Fibroblast of lung (primary cell): Measurements from ENCODE around the gene ARHGEF38. TPM values are rescaled to one million over a fixed set of nuclear protein-coding genes. Genes with fewer than 3 reads are reported as not detected.
A peak's percentile ranks its signal among the peaks of the same experiment; 100 is the strongest.

Experiments
- DNase-seq, 2 donors: peaks; one replicate each; pipeline versions ENCODE4 v3.0.0 to v3.0.0-alpha.2; 2010; ENCODE audit warnings: low read depth in 2 of 2
- H2AFZ ChIP-seq: 2 replicates; pipeline ENCODE4 v1.5.1; 2012; ENCODE audit warnings: low read length, control low read depth, inconsistent platforms
- H3K27ac ChIP-seq: 2 replicates; pipeline ENCODE4 v1.5.1; 2011; ENCODE audit warnings: low read length, control low read depth; ENCODE audit not compliant: insufficient read depth
- H3K27me3 ChIP-seq: 2 replicates; pipeline ENCODE4 v1.5.1; 2011; ENCODE audit warnings: mild to moderate bottlenecking, low read length; ENCODE audit not compliant: control insufficient read depth, insufficient read depth
- H3K36me3 ChIP-seq: 2 replicates; pipeline ENCODE4 v1.5.1; 2011; ENCODE audit warnings: low read length; ENCODE audit not compliant: control insufficient read depth, insufficient read depth
- H3K4me1 ChIP-seq: 2 replicates; pipeline ENCODE4 v1.5.1; 2011; ENCODE audit warnings: low read length; ENCODE audit not compliant: control insufficient read depth, insufficient read depth; ENCODE audit errors: extremely low read depth
- H3K4me2 ChIP-seq: 2 replicates; pipeline ENCODE4 v1.5.1; 2011; ENCODE audit warnings: low read length, control low read depth; ENCODE audit not compliant: insufficient read depth; ENCODE audit errors: extremely low read depth
- H3K4me3 ChIP-seq, 4 experiments: fragments of 200-600 bp in 1 of 4; sonication (generic) in 1 of 4; replicated peaks in 1 of 4; 2 replicates each; pipeline ENCODE4 v1.5.1; 2011 to 2016; ENCODE audit warnings: low read length in 4 of 4, low read depth in 3 of 4, mild to moderate bottlenecking in 3 of 4, control low read depth in 2 of 4, inconsistent platforms in 1 of 4, mixed read lengths in 1 of 4; ENCODE audit not compliant: insufficient read depth in 1 of 4; ENCODE audit errors: control extremely low read depth in 1 of 4
- H3K79me2 ChIP-seq: 2 replicates; pipeline ENCODE4 v1.5.1; 2012; ENCODE audit warnings: mild to moderate bottlenecking, low read length, inconsistent platforms; ENCODE audit not compliant: control insufficient read depth, insufficient read depth
- H3K9ac ChIP-seq: 2 replicates; pipeline ENCODE4 v1.5.1; 2011; ENCODE audit warnings: mild to moderate bottlenecking, low read length, control low read depth; ENCODE audit not compliant: insufficient read depth
- H3K9me3 ChIP-seq: 2 replicates; pipeline ENCODE4 v1.5.1; 2012; ENCODE audit warnings: low read depth, low read length; ENCODE audit not compliant: control insufficient read depth, insufficient read depth
- H4K20me1 ChIP-seq: 2 replicates; pipeline ENCODE4 v1.5.1; 2011; ENCODE audit warnings: low read length; ENCODE audit not compliant: control insufficient read depth, insufficient read depth; ENCODE audit errors: extremely low read depth
- CTCF ChIP-seq, 2 donors: IDR thresholded peaks in 1 of 2; conservative IDR thresholded peaks in 1 of 2; 1 replicate in 1 of 2; 2 replicates in 1 of 2; pipeline ENCODE4 v1.5.1; 2011 to 2012; ENCODE audit warnings: low read length in 2 of 2, control low read depth in 1 of 2, inconsistent platforms in 1 of 2, low read depth in 1 of 2, mild to moderate bottlenecking in 1 of 2
- EZH2 ChIP-seq: IDR thresholded peaks from 2 replicates; pipeline ENCODE4 v1.5.1; 2012; ENCODE audit warnings: low read length, control low read depth, mild to moderate bottlenecking; ENCODE audit errors: missing control alignments
- polyA plus RNA-seq, 2 donors: library from polyadenylated mRNA; depleted of rRNA in 1 of 2; stranded (reverse) in 1 of 2; unstranded in 1 of 2; fragments of >200 nt; gene quantifications; 2 replicates each; pipeline ENCODE4 v1.2.1, GENCODE V29; 2011 to 2012; ENCODE audit warnings: missing spikeins in 1 of 2
- total RNA-seq: library from RNA; depleted of rRNA; stranded (reverse); fragments of >200 nt; gene quantifications from 2 replicates; pipeline ENCODE4 v1.2.1, GENCODE V29; 2014

ARHGEF38 gene
- total and polyA plus RNA-seq, 2 donors (not counting 1 experiment from before 2014, with no cell fraction given), result not detected

GRCh38 chr4:105677709-105678108 is 125.3 kb downstream of the ARHGEF38 start:
- no peak for DNase-seq
- Histone ChIP-seq H4K20me1 (no peaks in the 10 kb centered on the region), H3K4me1 (no peaks in the 10 kb centered on the region), H3K27me3 (no peaks in the 10 kb centered on the region), H3K79me2 (no peaks in the 10 kb centered on the region), H3K9ac (no peak overlapping the region), H3K36me3 (no peaks in the 10 kb centered on the region), H3K4me3 (no peak overlapping the region), H3K9me3 (no peaks in the 10 kb centered on the region), H3K4me2 (no peak overlapping the region), H2AFZ (no peak overlapping the region), H3K27ac (no peak overlapping the region)
- no peak for TF ChIP-seq CTCF (conservative IDR thresholded peaks at IDR 0.05 in 1 of 2, IDR thresholded peaks at IDR 0.05 in 1 of 2; ENCODE audit: low read depth in 1 of 2, low read length in 2 of 2)
- no peak for TF ChIP-seq EZH2

- H3K27me3 ChIP-seq, result no peaks in the 10 kb centered on the region
- H3K9ac ChIP-seq, result no peak overlapping the region
- no peak overlapping the region for H2AFZ ChIP-seq
- H3K4me2 ChIP-seq, result no peak overlapping the region
- H3K4me1 ChIP-seq, result no peaks in the 10 kb centered on the region
- no peaks in the 10 kb centered on the region for H4K20me1 ChIP-seq
- H3K36me3 ChIP-seq, result peaks cover 3% of the 10 kb centered on the region
- no peak overlapping the region for H3K27ac ChIP-seq
- no peak for TF ChIP-seq CTCF (conservative IDR thresholded peaks at IDR 0.05 in 1 of 2, IDR thresholded peaks at IDR 0.05 in 1 of 2; ENCODE audit: low read depth in 1 of 2, low read length in 2 of 2)
- TF ChIP-seq EZH2, result no peak
- no peak overlapping the region for H3K4me3 ChIP-seq
- no peaks in the 10 kb centered on the region for H3K9me3 ChIP-seq
- H3K79me2 ChIP-seq, result no peaks in the 10 kb centered on the region
- peak in 1 of 2 donors; percentile 29 for DNase-seq
These were observed 126.8 kb downstream of the ARHGEF38 start for GRCh38 chr4:105679186-105679585.

- no peak for TF ChIP-seq CTCF (conservative IDR thresholded peaks at IDR 0.05 in 1 of 2, IDR thresholded peaks at IDR 0.05 in 1 of 2; ENCODE audit: low read depth in 1 of 2, low read length in 2 of 2)
- no peak for TF ChIP-seq EZH2
- H3K36me3 ChIP-seq, result peaks cover 3% of the 10 kb centered on the region
- DNase-seq, result no peak
These were observed 130.6 kb downstream of the ARHGEF38 start for GRCh38 chr4:105683038-105683437.

More at GRCh38 chr4:105683038-105683437, 130.6 kb downstream of the ARHGEF38 start:
- H2AFZ ChIP-seq, result no peak overlapping the region
- H3K27ac ChIP-seq, result no peak overlapping the region
- no peak overlapping the region for H3K9ac ChIP-seq
- no peaks in the 10 kb centered on the region for H3K4me1 ChIP-seq
- H3K4me3 ChIP-seq, result no peak overlapping the region
- H3K27me3 ChIP-seq, result no peaks in the 10 kb centered on the region
- H3K9me3 ChIP-seq, result no peaks in the 10 kb centered on the region
- H3K79me2 ChIP-seq, result no peaks in the 10 kb centered on the region
- H4K20me1 ChIP-seq, result no peaks in the 10 kb centered on the region
- no peak overlapping the region for H3K4me2 ChIP-seq
